GM18526 (cell line): ENCODE measurements around the gene MT1X.

Source experiments
- POLR2A ChIP-seq: IDR thresholded peaks from 3 replicates; pipeline ENCODE4 v1.6.1; 2011; ENCODE audit not compliant: insufficient read length; ENCODE audit errors: extremely low read depth

MT1X gene

GRCh38 chr16:56645838-56646237 is 36.4 kb upstream of the MT1X start:
- TF ChIP-seq POLR2A = no peak

DNA sequence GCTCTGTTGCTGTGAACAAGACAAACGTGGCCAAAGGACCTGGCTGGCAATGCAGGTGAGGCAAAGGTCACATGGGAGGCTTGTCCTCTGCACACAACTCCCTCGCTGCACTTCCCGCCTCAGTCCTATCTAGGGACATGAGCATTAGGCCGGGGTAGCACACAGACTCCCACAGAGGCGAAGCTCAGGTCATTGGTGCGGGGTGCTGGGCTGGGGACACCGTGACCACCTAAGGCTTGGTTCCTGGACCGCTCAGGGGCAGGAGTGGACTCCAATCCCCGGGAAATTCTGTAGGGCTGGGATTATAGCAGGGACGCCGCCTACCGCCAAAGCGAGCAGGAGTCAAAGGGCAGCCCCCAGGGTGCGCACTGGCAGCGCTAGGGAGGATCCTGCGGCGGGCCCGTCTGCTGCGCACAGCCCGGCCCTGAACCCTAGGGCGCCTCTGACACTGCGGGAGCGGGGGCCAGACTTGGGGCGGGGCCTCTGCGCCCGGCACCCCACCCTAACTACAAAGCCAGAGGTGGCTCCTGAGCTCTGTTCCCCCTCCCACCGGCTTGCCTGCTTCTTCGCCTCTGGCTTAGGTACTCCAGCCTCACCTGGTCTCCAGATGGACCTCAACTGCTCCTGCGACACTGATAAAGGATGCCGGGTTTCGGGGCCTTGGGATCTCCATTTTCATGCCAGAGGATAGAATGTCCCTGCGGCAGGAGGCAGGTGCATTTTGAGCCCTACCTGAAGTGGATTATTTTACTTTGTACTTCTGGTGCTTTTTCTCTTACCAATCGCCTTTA is 34.4 kb upstream of the MT1X start:
- no peak for TF ChIP-seq POLR2A

DNA sequence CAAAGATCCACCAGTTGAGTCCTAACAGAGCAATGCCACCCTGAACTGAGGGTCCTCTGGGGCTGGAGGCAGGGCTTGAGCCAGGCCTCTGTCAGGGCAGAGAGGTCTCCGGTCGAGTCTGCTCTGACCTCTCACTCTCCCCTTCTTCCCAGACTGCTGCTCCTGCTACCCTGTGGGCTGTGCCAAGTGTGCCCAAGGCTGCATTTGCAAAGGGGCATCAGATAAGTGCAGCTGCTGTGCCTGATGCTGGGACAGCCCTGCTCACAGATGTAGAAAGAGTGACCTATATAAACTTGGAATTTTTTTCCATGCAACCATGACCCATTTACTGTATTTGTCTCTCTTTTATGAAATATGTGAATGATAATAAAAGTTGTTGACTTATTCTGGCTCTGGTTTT is 33.0 kb upstream of the MT1X start:
- TF ChIP-seq POLR2A = no peak

DNA sequence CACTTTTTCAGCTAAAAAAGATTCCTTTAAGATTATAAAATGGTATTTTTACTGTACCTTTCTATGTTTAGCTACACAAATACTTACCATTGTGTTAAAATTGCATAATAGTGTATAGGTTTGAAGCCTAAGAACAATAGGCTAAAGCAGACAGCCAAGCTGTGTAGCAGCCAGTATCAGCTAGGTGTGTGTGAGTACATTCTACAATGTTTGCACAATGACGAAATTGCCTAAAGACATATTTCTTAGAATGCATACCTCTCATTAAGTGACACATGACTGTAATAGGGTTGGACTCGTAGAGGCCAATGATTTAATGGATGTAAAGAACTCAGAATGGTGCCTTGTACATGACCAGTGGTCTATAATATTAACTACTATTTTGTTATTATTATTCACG is 32.5 kb upstream of the MT1X start:
- no peak for TF ChIP-seq POLR2A

DNA sequence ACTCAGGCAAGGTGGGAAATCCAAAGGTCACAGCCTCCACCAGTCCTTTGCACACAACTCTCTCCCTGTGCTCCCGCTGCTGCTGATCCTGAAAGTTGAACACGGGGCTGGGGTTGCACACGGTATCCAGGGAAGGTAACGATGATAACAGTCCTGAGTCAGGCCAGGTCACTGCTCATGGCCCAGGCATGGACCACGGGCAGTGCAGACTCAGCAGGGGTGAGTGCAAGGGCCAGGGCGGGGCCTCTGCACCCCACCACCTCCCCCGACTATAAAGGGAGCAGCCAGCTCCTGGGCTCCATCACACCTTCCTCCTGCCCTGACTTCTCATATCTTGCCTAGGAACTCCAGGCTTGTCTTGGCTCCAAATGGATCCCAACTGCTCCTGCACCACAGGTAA is 30.7 kb upstream of the MT1X start, which contains the start of gene MT1B:
TSS of gene MT1B (plus strand) at position 301 of the 400 bp plus-strand sequence. CDS start at position 369, 68 bp downstream.
- no peak for TF ChIP-seq POLR2A

DNA sequence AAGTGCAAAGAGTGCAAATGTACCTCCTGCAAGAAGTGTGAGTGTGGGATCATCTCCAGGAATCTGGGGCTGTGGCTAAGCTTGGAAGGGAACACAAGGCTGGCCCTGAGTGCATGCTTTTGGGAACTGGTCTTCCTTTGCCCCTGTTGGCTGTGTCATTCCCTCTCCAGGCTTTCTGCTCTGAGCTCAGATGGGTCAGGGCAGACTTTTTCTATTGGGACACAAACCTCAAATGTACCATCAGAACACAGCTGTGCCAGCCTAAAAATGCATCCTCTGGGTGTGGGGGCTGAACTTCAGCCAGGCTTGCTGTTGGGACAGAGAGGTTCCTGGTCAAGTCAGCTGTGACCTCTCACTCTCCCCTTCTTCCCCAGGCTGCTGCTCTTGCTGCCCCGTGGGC is 29.7 kb upstream of the MT1X start:
- no peak for TF ChIP-seq POLR2A

DNA sequence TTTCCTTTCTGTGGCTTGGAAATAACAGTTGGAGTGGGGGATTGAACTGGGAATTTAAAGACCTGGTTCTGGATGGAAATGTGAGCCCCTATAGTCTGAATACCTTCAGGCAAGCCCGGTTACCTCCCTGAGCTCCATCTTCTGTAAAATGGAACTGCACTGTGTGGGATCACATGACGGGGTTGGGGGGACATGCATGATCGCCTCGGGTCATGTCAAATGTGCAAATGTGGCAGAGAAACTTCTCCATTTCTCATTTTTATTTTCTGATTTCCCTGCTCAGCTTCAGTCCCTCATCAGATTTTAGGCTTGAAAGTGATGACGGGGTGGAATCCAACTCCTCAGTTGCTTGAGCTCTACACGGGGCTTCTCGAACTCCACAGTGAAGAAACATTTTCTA is 29.1 kb upstream of the MT1X start:
- TF ChIP-seq POLR2A = no peak

DNA sequence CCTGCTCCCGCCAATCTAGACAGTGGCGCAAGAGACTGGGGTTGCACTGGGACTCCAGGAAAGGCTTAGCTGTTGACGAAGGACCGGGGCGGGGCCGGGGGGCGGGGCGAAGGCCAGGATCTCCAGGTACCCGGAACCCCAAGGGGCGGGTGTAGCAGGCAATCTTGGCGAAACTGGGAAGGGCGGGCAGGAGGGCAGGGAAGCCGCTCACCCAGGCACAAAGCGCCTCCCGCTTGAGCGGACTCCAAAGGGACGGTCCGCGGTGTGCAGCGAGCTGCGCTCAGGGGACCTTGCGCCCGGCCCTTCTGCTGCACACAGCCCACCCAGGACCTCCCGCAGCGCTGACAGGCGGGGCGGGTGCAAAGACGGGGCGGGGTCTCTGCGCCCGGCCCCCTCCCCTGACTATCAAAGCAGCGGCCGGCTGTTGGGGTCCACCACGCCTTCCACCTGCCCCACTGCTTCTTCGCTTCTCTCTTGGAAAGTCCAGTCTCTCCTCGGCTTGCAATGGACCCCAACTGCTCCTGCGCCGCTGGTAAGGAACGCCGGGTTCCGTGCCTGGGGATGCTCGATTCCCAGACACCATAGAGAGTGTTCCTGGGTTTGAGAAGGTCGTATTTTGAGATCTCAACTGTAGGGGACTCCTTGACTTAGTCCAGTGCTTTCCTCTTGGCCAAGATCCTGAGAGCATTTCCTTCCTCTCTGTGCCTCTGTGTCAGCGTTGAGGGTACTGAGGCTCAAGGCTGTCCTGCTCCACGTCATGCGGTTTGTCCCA is 24.5 kb upstream of the MT1X start, which contains the start of gene MT1F:
TSS of gene MT1F (plus strand) at position 405 of the 772 bp plus-strand sequence. CDS start at position 505, 100 bp downstream.
- TF ChIP-seq POLR2A = peak; percentile 47

DNA sequence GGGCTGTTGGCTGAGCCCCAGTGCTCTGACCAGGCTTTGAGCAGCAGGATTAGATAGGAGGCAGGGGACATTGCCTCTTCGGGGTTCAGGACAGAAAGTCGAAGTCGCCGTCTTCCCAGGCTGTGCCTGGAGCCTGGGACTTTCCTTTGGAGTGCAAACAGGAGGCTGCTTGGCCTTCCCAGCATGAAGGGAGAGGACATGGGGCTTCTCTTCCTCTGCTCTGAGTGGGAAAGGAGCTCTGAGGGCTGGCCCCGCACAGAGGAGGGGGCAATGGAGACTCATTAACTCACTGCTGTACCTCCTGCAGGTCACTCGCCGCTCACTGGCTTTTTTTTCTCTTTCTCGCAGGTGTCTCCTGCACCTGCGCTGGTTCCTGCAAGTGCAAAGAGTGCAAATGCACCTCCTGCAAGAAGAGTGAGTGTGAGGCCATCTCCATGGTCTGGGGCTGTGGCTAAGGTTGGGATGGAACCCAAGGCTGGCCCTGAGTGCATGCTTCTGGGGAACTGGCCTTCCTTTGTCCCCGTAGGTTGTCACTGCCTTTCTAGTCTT is 23.9 kb upstream of the MT1X start:
- TF ChIP-seq POLR2A = no peak

- TF ChIP-seq POLR2A = no peak
Measured at GRCh38 chr16:56662357-56663354, 19.6 kb upstream of the MT1X start.

- TF ChIP-seq POLR2A = no peak
Measured at GRCh38 chr16:56664506-56664905, 17.8 kb upstream of the MT1X start.

- no peak for TF ChIP-seq POLR2A
Measured at GRCh38 chr16:56667581-56668571, 14.4 kb upstream of the MT1X start, which contains the start of gene MT1G. Gene MT1G (minus strand): TSS chr16:56668065. CDS start chr16:56667993, 72 bp downstream.
